ENCODE data around the gene ALKBH3. TPM values are rescaled to one million over a fixed set of nuclear protein-coding genes. Genes with fewer than 3 reads are reported as not detected.
A peak's percentile ranks its signal among the peaks of the same experiment; 100 is the strongest.

ALKBH3 gene
- total RNA-seq (2014; rRNA removed; shearing (Covaris generic)), result 58.0 and 65.6 TPM in 2 replicates
- polyA plus RNA-seq (2015; cell fraction: cytosol; rRNA removed), result 35.4 and 38.9 TPM in 2 replicates
- polyA plus RNA-seq (2015; cell fraction: nucleus; rRNA removed), result 27.0 and 28.2 TPM in 2 replicates

DNA sequence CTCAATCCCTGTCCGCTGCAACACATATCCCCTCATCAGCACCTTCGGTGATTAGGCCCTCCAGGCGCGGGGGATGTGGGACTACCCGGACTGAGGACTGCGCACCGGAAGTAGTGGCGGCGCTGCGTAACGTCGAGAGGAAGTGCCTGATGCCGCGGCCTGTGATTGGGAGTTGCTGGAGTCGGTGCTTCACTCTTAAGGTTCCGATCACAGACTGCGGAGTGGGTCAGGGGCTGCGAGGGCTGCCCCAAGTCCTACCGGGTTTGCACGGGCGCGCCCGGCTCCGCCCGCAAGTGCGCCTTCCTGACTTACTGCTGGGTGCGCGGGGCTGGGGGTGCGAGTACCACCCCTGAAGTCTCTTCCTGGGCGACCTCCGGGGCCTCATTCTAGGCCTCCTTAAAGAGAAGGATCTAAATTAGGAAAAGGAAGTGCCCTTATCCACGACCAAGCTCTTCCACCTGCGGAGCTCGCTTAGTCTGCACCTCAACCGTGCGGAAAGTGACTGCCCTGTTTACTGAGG is at the start of gene ALKBH3:
Gene ALKBH3 (plus strand): TSS at position 192 of the 520 bp plus-strand sequence. CDS start 1,822 bp downstream, outside the sequence.
- peak; percentile 93 for DNase-seq (ENCODE audit: low read depth, low spot score)
- in situ Hi-C loops (cut with HindIII; ENCODE audit: low pct_unique_long_range_greater_than_20kb, low sequenced_read_pairs), result no loop called here

DNA sequence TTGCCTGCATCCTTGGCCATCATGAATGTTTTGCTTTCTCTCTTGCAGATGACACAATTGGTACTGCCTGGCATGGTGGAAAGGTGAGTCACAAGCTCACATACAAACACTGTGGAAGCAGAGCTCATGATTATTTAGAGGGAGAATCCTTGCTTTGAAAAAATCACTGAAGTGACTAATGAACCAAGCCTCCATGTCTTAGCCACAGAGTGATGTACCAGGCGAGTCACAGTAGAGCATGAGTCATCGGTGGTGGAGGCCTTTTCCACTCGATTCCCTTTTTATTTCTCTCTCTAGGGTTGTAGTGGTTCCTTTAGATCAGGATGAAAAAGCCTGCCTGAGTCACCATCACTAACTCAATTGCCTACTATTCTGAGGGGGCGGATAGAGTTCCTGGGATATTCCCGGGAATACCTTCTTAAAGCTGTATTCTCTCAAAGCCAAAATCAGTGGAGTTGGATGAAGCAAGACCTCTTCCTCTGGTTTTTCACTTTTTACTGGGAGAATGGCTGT is 49.6 kb upstream of the ALKBH3 start:
- in situ Hi-C loops (cut with HindIII; ENCODE audit: low pct_unique_long_range_greater_than_20kb, low sequenced_read_pairs), result no loop called here
- DNase-seq (ENCODE audit: low read depth, low spot score), result peak; percentile 77

GRCh38 chr11:43832536-43832935 is 48.1 kb upstream of the ALKBH3 start:
- no peak for DNase-seq (ENCODE audit: low read depth, low spot score)
- in situ Hi-C loops (cut with HindIII; ENCODE audit: low pct_unique_long_range_greater_than_20kb, low sequenced_read_pairs), result no loop called here

DNA sequence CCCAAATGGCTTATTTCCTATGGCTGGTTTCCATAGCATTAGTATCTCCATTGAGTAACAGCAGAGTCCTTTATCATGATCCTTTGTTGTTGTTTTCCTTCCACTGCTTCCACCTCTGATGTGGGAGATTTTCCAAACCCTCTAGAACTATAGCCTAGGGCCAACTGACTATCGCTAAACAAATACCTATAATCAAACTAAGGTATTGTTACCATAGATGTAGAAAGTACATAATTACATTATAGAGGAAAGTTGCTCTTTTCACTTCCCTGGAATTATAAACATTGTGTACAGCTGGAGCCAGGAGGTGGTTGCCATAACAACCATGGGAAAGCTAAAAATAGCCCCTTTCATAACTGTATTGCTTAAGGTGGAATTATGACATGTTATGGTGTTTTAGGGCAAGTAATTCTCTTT is 47.0 kb upstream of the ALKBH3 start:
- in situ Hi-C loops (cut with HindIII; ENCODE audit: low pct_unique_long_range_greater_than_20kb, low sequenced_read_pairs), result no loop called here
- DNase-seq (ENCODE audit: low read depth, low spot score), result no peak

GRCh38 chr11:43834286-43834685 is 46.3 kb upstream of the ALKBH3 start:
- no peak for DNase-seq (ENCODE audit: low read depth, low spot score)
- in situ Hi-C loops (cut with HindIII; ENCODE audit: low pct_unique_long_range_greater_than_20kb, low sequenced_read_pairs), result no loop called here

DNA sequence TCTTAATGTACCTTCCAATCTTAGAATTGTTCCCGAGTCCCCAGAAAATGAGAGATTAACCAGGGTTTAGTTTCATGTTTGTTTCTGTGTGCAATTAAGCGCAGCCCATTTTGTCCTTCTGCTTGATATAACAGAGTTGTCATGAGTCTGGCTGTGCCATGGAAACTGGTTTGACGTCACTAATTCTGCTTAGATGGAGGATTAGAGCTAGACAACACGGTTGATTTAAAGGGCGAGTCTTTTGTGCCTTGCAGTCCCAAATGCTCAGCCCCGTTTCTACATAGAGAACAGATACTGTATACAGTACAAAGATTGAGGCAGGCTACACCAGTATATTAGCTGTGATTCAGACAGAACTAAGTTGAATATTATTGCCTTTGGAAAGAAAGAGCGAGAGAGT is 45.5 kb upstream of the ALKBH3 start:
- DNase-seq (ENCODE audit: low read depth, low spot score), result peak; percentile 3
- in situ Hi-C loops (cut with HindIII; ENCODE audit: low pct_unique_long_range_greater_than_20kb, low sequenced_read_pairs), result no loop called here

DNA sequence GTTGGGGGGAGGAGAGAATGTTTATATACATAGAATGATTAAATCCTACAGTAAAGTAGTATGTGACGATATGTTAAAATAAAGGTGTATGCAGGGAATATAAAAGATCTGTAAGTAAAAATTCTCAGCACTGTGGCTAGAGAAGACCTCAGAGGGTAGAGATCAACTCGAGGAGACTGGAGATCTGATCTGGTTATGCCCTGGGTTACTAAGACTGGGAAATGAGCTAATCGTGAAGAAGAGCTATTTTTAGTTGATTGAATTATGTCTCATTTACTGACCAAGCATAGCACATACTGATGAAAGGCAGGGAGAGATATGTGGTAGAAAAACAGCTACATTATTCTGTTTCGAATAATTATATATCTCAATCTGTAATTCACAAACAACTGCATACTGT is 42.8 kb upstream of the ALKBH3 start:
- in situ Hi-C loops (cut with HindIII; ENCODE audit: low pct_unique_long_range_greater_than_20kb, low sequenced_read_pairs), result no loop called here
- no peak for DNase-seq (ENCODE audit: low read depth, low spot score)

- in situ Hi-C loops (cut with HindIII; ENCODE audit: low pct_unique_long_range_greater_than_20kb, low sequenced_read_pairs), result no loop called here
- no peak for DNase-seq (ENCODE audit: low read depth, low spot score)
Observed at GRCh38 chr11:43842021-43842420, 38.6 kb upstream of the ALKBH3 start.

DNA sequence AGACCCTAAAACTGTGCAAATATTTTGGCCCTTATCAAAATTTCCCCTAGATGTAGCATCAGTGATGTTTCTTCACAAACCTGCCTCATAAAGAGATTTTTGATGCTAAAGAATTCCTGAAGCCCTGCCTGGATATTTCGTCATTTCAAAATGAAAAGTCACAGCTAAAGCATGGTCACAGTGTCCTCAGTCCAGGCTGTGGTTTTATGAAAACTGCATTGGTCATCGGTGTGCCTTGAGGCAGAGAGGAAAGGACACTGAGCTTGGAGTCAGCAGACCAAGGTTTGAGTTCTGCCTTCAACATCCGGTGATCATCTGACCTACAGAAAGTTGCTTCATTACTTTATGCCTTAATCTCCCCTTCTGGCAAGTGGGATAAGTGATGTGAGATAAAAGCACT is 34.8 kb upstream of the ALKBH3 start:
- in situ Hi-C loops (cut with HindIII; ENCODE audit: low pct_unique_long_range_greater_than_20kb, low sequenced_read_pairs), result no loop called here
- peak; percentile 22 for DNase-seq (ENCODE audit: low read depth, low spot score)

GRCh38 chr11:43852057-43852636 is 28.5 kb upstream of the ALKBH3 start:
- peak; percentile 86 for DNase-seq (ENCODE audit: low read depth, low spot score)
- in situ Hi-C loops (cut with HindIII; ENCODE audit: low pct_unique_long_range_greater_than_20kb, low sequenced_read_pairs), result no loop called here

GRCh38 chr11:43853781-43854180 is 26.9 kb upstream of the ALKBH3 start:
- in situ Hi-C loops (cut with HindIII; ENCODE audit: low pct_unique_long_range_greater_than_20kb, low sequenced_read_pairs), result no loop called here
- DNase-seq (ENCODE audit: low read depth, low spot score), result peak; percentile 65

DNA sequence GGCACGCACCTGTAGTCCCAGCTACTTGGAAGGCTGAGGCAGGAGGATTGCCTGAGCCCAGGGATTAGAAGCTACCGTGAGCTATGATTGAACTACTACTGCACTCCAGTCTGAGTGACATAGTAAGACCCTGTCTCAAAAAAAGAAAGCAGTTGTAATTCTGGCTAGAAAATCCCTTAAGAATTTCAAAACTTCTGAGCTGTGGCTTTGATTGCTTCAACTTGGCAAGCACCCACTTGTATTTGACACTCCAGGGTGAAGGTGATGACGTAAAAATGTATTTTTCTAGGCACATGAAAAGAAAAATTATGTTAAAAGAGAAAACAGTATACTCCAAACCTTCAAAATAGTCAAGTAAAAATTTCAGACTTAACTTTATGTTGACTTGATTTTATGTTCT is 23.6 kb upstream of the ALKBH3 start:
- no peak for DNase-seq (ENCODE audit: low read depth, low spot score)
- in situ Hi-C loops (cut with HindIII; ENCODE audit: low pct_unique_long_range_greater_than_20kb, low sequenced_read_pairs), result no loop called here

DNA sequence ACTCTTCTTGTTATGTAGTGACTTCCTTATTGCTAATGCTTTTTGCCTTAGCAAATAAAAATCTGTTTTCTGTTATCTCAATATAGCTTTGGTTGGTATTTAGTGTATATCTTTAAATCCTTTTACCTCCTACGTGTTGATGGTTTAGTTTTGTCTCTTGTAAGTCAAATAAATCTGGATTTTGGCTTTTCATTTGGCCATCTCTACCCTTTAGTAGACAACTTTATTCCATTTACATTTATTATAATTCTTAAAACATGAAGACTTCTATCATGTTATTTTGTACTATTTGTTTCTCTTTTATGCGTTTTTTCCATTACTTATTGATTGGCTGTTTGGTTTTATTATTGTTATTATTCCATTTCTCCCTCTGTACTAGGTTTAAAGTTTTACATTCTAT is 19.5 kb upstream of the ALKBH3 start:
- in situ Hi-C loops (cut with HindIII; ENCODE audit: low pct_unique_long_range_greater_than_20kb, low sequenced_read_pairs), result no loop called here
- no peak for DNase-seq (ENCODE audit: low read depth, low spot score)

DNA sequence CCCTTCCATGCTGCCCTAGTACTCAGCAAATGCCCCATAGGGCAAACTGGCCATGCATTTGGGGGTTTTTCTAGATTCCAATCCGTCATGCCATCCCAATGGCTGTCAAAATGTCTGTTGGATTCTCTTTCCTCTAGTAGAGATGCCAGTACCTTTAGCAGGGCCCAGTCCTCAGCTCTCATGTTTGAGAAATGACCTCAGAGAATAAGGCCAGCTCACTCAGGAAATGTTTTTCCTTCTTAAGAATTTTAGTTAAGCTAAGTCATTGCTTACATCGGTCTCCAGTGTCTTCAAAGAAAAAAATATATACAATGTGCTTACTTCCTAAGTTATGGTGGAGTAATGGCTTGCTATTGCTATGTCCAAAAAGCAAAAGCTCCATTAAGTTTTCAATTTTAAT is 14.1 kb upstream of the ALKBH3 start:
- in situ Hi-C loops (cut with HindIII; ENCODE audit: low pct_unique_long_range_greater_than_20kb, low sequenced_read_pairs), result no loop called here
- no peak for DNase-seq (ENCODE audit: low read depth, low spot score)

DNA sequence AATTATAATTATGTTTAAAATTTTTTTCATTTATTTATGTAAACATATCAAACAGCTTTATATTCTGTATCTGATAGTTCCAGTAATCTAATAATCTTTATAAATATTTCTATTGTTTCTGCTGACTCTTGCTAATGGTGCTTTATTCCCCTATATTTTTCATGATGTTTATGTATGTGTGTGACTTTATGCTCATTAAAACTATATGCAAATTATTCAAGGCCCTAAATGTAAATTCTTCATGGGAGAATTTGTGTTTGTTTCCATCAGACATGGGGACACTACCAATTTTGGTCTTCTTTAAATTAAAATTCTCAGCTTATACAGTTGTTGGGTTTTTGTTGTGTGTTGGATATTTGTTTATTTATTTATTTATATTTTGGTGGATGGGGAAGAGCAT is 13.7 kb upstream of the ALKBH3 start:
- in situ Hi-C loops (cut with HindIII; ENCODE audit: low pct_unique_long_range_greater_than_20kb, low sequenced_read_pairs), result no loop called here
- DNase-seq (ENCODE audit: low read depth, low spot score), result no peak

DNA sequence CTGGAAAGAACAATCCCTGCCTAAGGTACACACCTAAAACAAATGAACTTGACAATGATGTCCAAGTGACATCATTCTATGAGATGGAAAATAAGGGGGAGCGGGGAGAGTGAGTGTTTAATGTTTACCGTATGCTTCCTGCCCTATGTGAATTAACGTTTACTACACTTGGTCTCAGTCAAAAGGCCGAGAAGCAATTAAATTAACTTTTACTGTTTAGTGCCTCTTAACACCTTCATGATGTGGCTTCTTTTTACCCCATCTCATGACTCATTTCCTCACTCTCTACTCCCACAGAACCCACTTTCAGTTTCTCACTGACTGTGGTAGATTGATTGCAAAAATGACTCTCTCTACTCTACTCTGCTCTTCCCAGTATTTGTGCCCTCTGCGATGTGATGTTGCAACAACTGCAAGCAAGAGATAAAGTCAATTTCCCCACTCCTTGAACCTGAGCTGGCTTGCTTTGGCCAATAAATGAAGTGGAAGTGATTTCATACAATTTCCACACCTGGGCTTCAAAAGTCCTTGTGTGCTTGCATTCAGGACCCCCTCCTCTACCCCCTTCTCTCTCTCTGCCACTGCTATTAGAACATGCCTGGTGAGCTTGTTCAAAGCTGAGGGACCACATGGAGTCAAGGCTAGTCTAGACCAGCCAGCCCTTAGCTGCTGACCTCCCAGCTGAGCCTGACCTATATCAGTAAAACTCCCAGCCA is 11.6 kb upstream of the ALKBH3 start:
- in situ Hi-C loops (cut with HindIII; ENCODE audit: low pct_unique_long_range_greater_than_20kb, low sequenced_read_pairs), result no loop called here
- no peak for DNase-seq (ENCODE audit: low read depth, low spot score)

- in situ Hi-C loops (cut with HindIII; ENCODE audit: low pct_unique_long_range_greater_than_20kb, low sequenced_read_pairs), result no loop called here
- DNase-seq (ENCODE audit: low read depth, low spot score), result no peak
Observed at GRCh38 chr11:43871051-43871450, 9.6 kb upstream of the ALKBH3 start.

DNA sequence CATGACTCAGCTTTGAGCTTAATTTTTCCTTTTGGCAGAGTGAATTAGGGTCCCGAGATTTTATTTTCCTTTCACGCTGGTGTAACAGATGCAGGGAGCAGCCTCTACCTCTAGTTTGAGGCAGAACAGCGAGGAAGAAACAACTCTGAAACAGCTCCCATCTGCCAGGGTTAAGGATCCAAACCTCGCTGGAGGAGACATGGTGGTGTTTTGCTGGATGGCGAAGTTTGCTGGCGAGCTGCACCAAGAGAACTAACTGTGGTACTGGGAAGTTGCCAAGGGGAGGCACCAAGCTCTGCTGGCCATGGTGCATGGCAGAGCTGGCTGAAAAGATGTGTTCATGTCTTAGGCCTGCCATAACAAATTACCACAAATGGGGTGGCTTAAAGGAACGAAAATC is 7.6 kb upstream of the ALKBH3 start:
- in situ Hi-C loops (cut with HindIII; ENCODE audit: low pct_unique_long_range_greater_than_20kb, low sequenced_read_pairs), result no loop called here

DNA sequence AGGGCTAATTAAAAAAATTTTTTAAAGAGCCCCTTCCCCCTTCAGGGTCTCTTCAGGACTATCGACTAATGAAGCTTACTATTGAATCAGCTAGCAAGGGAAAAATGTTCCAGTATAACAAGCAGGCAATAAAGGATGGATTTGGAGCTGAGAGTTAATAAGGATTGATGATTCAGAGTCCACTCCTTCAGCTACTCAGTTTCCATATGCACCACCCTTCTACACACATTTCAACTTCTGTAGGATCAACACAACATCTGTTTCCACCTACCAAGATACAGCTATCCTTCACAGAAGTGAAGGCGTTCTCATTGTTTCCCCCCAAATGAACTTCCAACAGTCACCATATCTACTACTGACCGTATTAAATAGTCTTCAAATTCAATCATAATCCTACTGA is 6.6 kb upstream of the ALKBH3 start:
- DNase-seq (ENCODE audit: low read depth, low spot score), result no peak
- in situ Hi-C loops (cut with HindIII; ENCODE audit: low pct_unique_long_range_greater_than_20kb, low sequenced_read_pairs), result no loop called here

More for the DNA sequence above, 7.6 kb upstream of the ALKBH3 start:
- no peak for DNase-seq (ENCODE audit: low read depth, low spot score)
